Fibroblast of lung (primary cell): ENCODE measurements around the gene KAT7. TPM values are rescaled to one million over a fixed set of nuclear protein-coding genes. Genes with fewer than 3 reads are reported as not detected.

Experiments
- DNase-seq, 2 donors: peaks; one replicate each; pipeline versions ENCODE4 v3.0.0 to v3.0.0-alpha.2; 2010; ENCODE audit warnings: low read depth in 2 of 2
- H2AFZ ChIP-seq: 2 replicates; pipeline ENCODE4 v1.5.1; 2012; ENCODE audit warnings: low read length, control low read depth, inconsistent platforms
- H3K27ac ChIP-seq: 2 replicates; pipeline ENCODE4 v1.5.1; 2011; ENCODE audit warnings: low read length, control low read depth; ENCODE audit not compliant: insufficient read depth
- H3K27me3 ChIP-seq: 2 replicates; pipeline ENCODE4 v1.5.1; 2011; ENCODE audit warnings: mild to moderate bottlenecking, low read length; ENCODE audit not compliant: control insufficient read depth, insufficient read depth
- H3K36me3 ChIP-seq: 2 replicates; pipeline ENCODE4 v1.5.1; 2011; ENCODE audit warnings: low read length; ENCODE audit not compliant: control insufficient read depth, insufficient read depth
- H3K4me1 ChIP-seq: 2 replicates; pipeline ENCODE4 v1.5.1; 2011; ENCODE audit warnings: low read length; ENCODE audit not compliant: control insufficient read depth, insufficient read depth; ENCODE audit errors: extremely low read depth
- H3K4me2 ChIP-seq: 2 replicates; pipeline ENCODE4 v1.5.1; 2011; ENCODE audit warnings: low read length, control low read depth; ENCODE audit not compliant: insufficient read depth; ENCODE audit errors: extremely low read depth
- H3K4me3 ChIP-seq, 4 experiments: fragments of 200-600 bp in 1 of 4; sonication (generic) in 1 of 4; replicated peaks in 1 of 4; 2 replicates each; pipeline ENCODE4 v1.5.1; 2011 to 2016; ENCODE audit warnings: low read length in 4 of 4, low read depth in 3 of 4, mild to moderate bottlenecking in 3 of 4, control low read depth in 2 of 4, inconsistent platforms in 1 of 4, mixed read lengths in 1 of 4; ENCODE audit not compliant: insufficient read depth in 1 of 4; ENCODE audit errors: control extremely low read depth in 1 of 4
- H3K79me2 ChIP-seq: 2 replicates; pipeline ENCODE4 v1.5.1; 2012; ENCODE audit warnings: mild to moderate bottlenecking, low read length, inconsistent platforms; ENCODE audit not compliant: control insufficient read depth, insufficient read depth
- H3K9ac ChIP-seq: 2 replicates; pipeline ENCODE4 v1.5.1; 2011; ENCODE audit warnings: mild to moderate bottlenecking, low read length, control low read depth; ENCODE audit not compliant: insufficient read depth
- H3K9me3 ChIP-seq: 2 replicates; pipeline ENCODE4 v1.5.1; 2012; ENCODE audit warnings: low read depth, low read length; ENCODE audit not compliant: control insufficient read depth, insufficient read depth
- H4K20me1 ChIP-seq: 2 replicates; pipeline ENCODE4 v1.5.1; 2011; ENCODE audit warnings: low read length; ENCODE audit not compliant: control insufficient read depth, insufficient read depth; ENCODE audit errors: extremely low read depth
- CTCF ChIP-seq, 2 donors: IDR thresholded peaks in 1 of 2; conservative IDR thresholded peaks in 1 of 2; 1 replicate in 1 of 2; 2 replicates in 1 of 2; pipeline ENCODE4 v1.5.1; 2011 to 2012; ENCODE audit warnings: low read length in 2 of 2, control low read depth in 1 of 2, inconsistent platforms in 1 of 2, low read depth in 1 of 2, mild to moderate bottlenecking in 1 of 2
- EZH2 ChIP-seq: IDR thresholded peaks from 2 replicates; pipeline ENCODE4 v1.5.1; 2012; ENCODE audit warnings: low read length, control low read depth, mild to moderate bottlenecking; ENCODE audit errors: missing control alignments
- polyA plus RNA-seq, 2 donors: library from polyadenylated mRNA; depleted of rRNA in 1 of 2; stranded (reverse) in 1 of 2; unstranded in 1 of 2; fragments of >200 nt; gene quantifications; 2 replicates each; pipeline ENCODE4 v1.2.1, GENCODE V29; 2011 to 2012; ENCODE audit warnings: missing spikeins in 1 of 2
- total RNA-seq: library from RNA; depleted of rRNA; stranded (reverse); fragments of >200 nt; gene quantifications from 2 replicates; pipeline ENCODE4 v1.2.1, GENCODE V29; 2014

The KAT7 gene
- total and polyA plus RNA-seq, 2 donors (not counting 1 experiment from before 2014, with no cell fraction given), result 25.6 to 35.5 TPM

GRCh38 chr17:49834118-49834743 lies 45.8 kb downstream of the KAT7 start:
- H3K27me3 ChIP-seq, result no peaks in the 10 kb centered on the region
- TF ChIP-seq CTCF (conservative IDR thresholded peaks at IDR 0.05 in 1 of 2, IDR thresholded peaks at IDR 0.05 in 1 of 2; ENCODE audit: low read depth in 1 of 2, low read length in 2 of 2) (no peak), EZH2 (no peak)
- no peaks in the 10 kb centered on the region for H3K9me3 ChIP-seq
- H3K27ac ChIP-seq, result no peak overlapping the region
- peaks cover 15% of the 10 kb centered on the region for H3K4me1 ChIP-seq
- no peak overlapping the region for H3K4me2 ChIP-seq
- H2AFZ ChIP-seq, result no peak overlapping the region
- H3K4me3 ChIP-seq, result no peak overlapping the region
- H3K79me2 ChIP-seq, result no peaks in the 10 kb centered on the region
- H3K9ac ChIP-seq, result no peak overlapping the region
- peak in 1 of 2 donors; percentile 82 for DNase-seq
- peaks cover 4% of the 10 kb centered on the region for H3K36me3 ChIP-seq
- no peaks in the 10 kb centered on the region for H4K20me1 ChIP-seq

GRCh38 chr17:49835472-49835871 lies 47.0 kb downstream of the KAT7 start:
- no peaks in the 10 kb centered on the region for H4K20me1 ChIP-seq
- H3K9me3 ChIP-seq, result no peaks in the 10 kb centered on the region
- no peak overlapping the region for H3K9ac ChIP-seq
- TF ChIP-seq EZH2 (no peak), CTCF (conservative IDR thresholded peaks at IDR 0.05 in 1 of 2, IDR thresholded peaks at IDR 0.05 in 1 of 2; ENCODE audit: low read depth in 1 of 2, low read length in 2 of 2) (no peak)
- no peak overlapping the region for H3K27ac ChIP-seq
- no peak overlapping the region for H3K4me2 ChIP-seq
- no peak for DNase-seq
- H3K79me2 ChIP-seq, result no peaks in the 10 kb centered on the region
- H3K4me1 ChIP-seq, result peaks cover 14% of the 10 kb centered on the region
- H3K4me3 ChIP-seq, result no peak overlapping the region
- H3K36me3 ChIP-seq, result peaks cover 4% of the 10 kb centered on the region
- no peaks in the 10 kb centered on the region for H3K27me3 ChIP-seq
- H2AFZ ChIP-seq, result no peak overlapping the region

- Histone ChIP-seq H3K9ac (no peak overlapping the region), H4K20me1 (no peaks in the 10 kb centered on the region), H3K4me3 (no peak overlapping the region), H3K27ac (peak overlapping the region; percentile 15), H3K79me2 (no peaks in the 10 kb centered on the region), H3K4me1 (peaks cover 12% of the 10 kb centered on the region), H3K36me3 (peaks cover 4% of the 10 kb centered on the region), H3K27me3 (no peaks in the 10 kb centered on the region), H2AFZ (no peak overlapping the region), H3K9me3 (no peaks in the 10 kb centered on the region), H3K4me2 (peak overlapping the region; percentile 7)
- DNase-seq, result peak; percentile 14 to 88
- TF ChIP-seq CTCF (conservative IDR thresholded peaks at IDR 0.05 in 1 of 2, IDR thresholded peaks at IDR 0.05 in 1 of 2; ENCODE audit: low read depth in 1 of 2, low read length in 2 of 2), result no peak
- no peak for TF ChIP-seq EZH2
Observed at GRCh38 chr17:49836111-49837030, 47.9 kb downstream of the KAT7 start.
